ENCODE measurements around the gene CCDC92. TPM values are rescaled to one million over a fixed set of nuclear protein-coding genes. Genes with fewer than 3 reads are reported as not detected.

The CCDC92 gene
- total and polyA plus RNA-seq, 2 of the 8 experiments (the other 6 are each of a cell fraction or from before 2014, with no cell fraction given): 0.43 to 0.51 TPM

- peak; percentile 34 to 36 (median 35); a peak in 2 of 4 replicates for TF ChIP-seq CTCF (IDR thresholded peaks at IDR 0.05; ENCODE audit: control extremely low read depth in 1 of 3, insufficient read depth in 1 of 3, low read depth in 1 of 3, low read length in 3 of 3)
Observed at GRCh38 chr12:123972457-123973401, at the start of gene CCDC92, which contains the start of gene ZNF664 (continued).
